K562 (cell line): ENCODE measurements around the gene STOM. TPM values are rescaled to one million over a fixed set of nuclear protein-coding genes. Genes with fewer than 3 reads are reported as not detected.

Experiments used
- CBFA2T2 ChIP-seq: fragments of 450-650 bp; conservative IDR thresholded peaks from 2 replicates; pipeline ENCODE4 v1.6.1; 2017; ENCODE audit warnings: mild to moderate bottlenecking
- EGR1 ChIP-seq: fragments of 450-650 bp; conservative IDR thresholded peaks from 2 replicates; pipeline ENCODE4 v1.6.1; 2017; ENCODE audit warnings: mild to moderate bottlenecking
- HDAC1 ChIP-seq, 2 experiments: fragments of 450-650 bp; IDR thresholded peaks; 2 replicates each; pipeline ENCODE4 v1.6.1; 2016 to 2017; ENCODE audit warnings: inconsistent platforms in 1 of 2, mild to moderate bottlenecking in 1 of 2, moderate library complexity in 1 of 2
- HDAC2 ChIP-seq: fragments of 450-650 bp; IDR thresholded peaks from 2 replicates; pipeline ENCODE4 v1.6.1; 2016; ENCODE audit warnings: mild to moderate bottlenecking
- HNRNPL ChIP-seq: fragments of 200-400 bp; formaldehyde crosslinking; IDR thresholded peaks from 2 replicates; pipeline ENCODE4 v1.6.1; 2017; ENCODE audit warnings: low read depth, mild to moderate bottlenecking, low read length
- ID3 ChIP-seq, 2 experiments: fragments of 250-450 bp in 1 of 2; fragments of 450-650 bp in 1 of 2; sonication (Bioruptor Pico) in 1 of 2; IDR thresholded peaks; 2 replicates each; pipeline versions ENCODE4 v1.6.1 to v1.8.0; 2016 to 2021; ENCODE audit warnings: mild to moderate bottlenecking in 2 of 2, moderate library complexity in 2 of 2, missing compliant biosample characterization in 1 of 2, missing genetic modification characterization in 1 of 2
- MBD2 ChIP-seq: sonication (generic); IDR thresholded peaks from 2 replicates; pipeline ENCODE4 v1.6.1; 2016; ENCODE audit warnings: low read depth, borderline replicate concordance
- POLR2AphosphoS5 ChIP-seq: IDR thresholded peaks from 2 replicates; pipeline ENCODE4 v1.6.1; 2011; ENCODE audit warnings: mild to moderate bottlenecking, low read depth, low read length, moderate library complexity; ENCODE audit not compliant: control insufficient read depth, insufficient read depth
- REST ChIP-seq, 2 experiments: fragments of 450-650 bp; formaldehyde crosslinking in 1 of 2; IDR thresholded peaks; 2 replicates each; pipeline versions ENCODE4 v1.4.0 to v1.6.1; 2014 to 2020; ENCODE audit warnings: mild to moderate bottlenecking in 2 of 2, borderline replicate concordance in 1 of 2, low read depth in 1 of 2
- RNF2 ChIP-seq: sonication (generic); IDR thresholded peaks from 2 replicates; pipeline ENCODE4 v1.6.1; 2016
- SMC3 ChIP-seq: conservative IDR thresholded peaks from 2 replicates; pipeline ENCODE4 v1.6.1; 2011; ENCODE audit warnings: low read depth, low read length, improper control_type of control experiment; ENCODE audit not compliant: insufficient read depth
- SRSF3 ChIP-seq: fragments of 200-400 bp; formaldehyde crosslinking; IDR thresholded peaks from 2 replicates; pipeline ENCODE4 v1.6.1; 2016; ENCODE audit warnings: mild to moderate bottlenecking, low read length, moderate library complexity; ENCODE audit not compliant: insufficient read depth
- TRIM28 ChIP-seq: fragments of 450-650 bp; IDR thresholded peaks from 2 replicates; pipeline ENCODE4 v1.6.1; 2017
- ZFP1 ChIP-seq: fragments of 450-650 bp; formaldehyde crosslinking; IDR thresholded peaks from 2 replicates; pipeline ENCODE4 v1.4.0; 2020; ENCODE audit warnings: mild to moderate bottlenecking, mixed read lengths
- ZNF282 ChIP-seq: sonication (generic); formaldehyde crosslinking; IDR thresholded peaks from 2 replicates; pipeline ENCODE4 v1.8.1; 2023; ENCODE audit warnings: missing genetic modification reagents
- ZNF316 ChIP-seq: fragments of 450-650 bp; IDR thresholded peaks from 2 replicates; pipeline ENCODE4 v1.6.1; 2016
- ZNF398 ChIP-seq: fragments of 250-450 bp; sonication (Bioruptor Pico); IDR thresholded peaks from 2 replicates; pipeline ENCODE4 v1.8.0; 2021; ENCODE audit warnings: moderate library complexity, mild to moderate bottlenecking, inconsistent platforms
- ZNF431 ChIP-seq: sonication (generic); formaldehyde crosslinking; IDR thresholded peaks from 2 replicates; pipeline ENCODE4 v1.8.0; 2022; ENCODE audit warnings: mild to moderate bottlenecking, missing genetic modification reagents
- polyA plus RNA-seq, 8 experiments: library from polyadenylated mRNA; depleted of rRNA in 4 of 8; stranded (reverse) in 5 of 8; unstranded in 3 of 8; fragments of >200 nt; fragmentation: Nextera tagmentation in 2 of 8; fragmentation: Illumina TruSeq in 1 of 8; extraction: Ambion mirVana in 2 of 8; extraction: Trizol in 1 of 8; gene quantifications; 2 replicates each; pipeline versions ENCODE4 v1.2.1 to v1.2.3, GENCODE V29; 2011 to 2014; ENCODE audit warnings: inconsistent platforms in 1 of 8, missing spikeins in 1 of 8
- total RNA-seq, 7 experiments: library from RNA; depleted of rRNA in 6 of 7; stranded (reverse); fragments of >200 nt in 6 of 7; fragmentation: Illumina TruSeq in 2 of 7; extraction: Trizol in 2 of 7; gene quantifications; 2 replicates each; pipeline versions ENCODE4 v1.2.1 to v1.2.3, GENCODE V29; 2011 to 2021; ENCODE audit warnings: low replicate concordance in 1 of 7

STOM gene
- total and polyA plus RNA-seq, 9 of the 15 experiments (the other 6 are each of a cell fraction or from before 2014, with no cell fraction given): 23.2 to 140 (median 43.9) TPM

- peak; percentile 59 for TF ChIP-seq REST (IDR thresholded peaks at IDR 0.05; ENCODE audit: borderline replicate concordance)
- TF ChIP-seq REST (CRISPR knock-in tag; IDR thresholded peaks at IDR 0.05; ENCODE audit: low read depth): no peak
- no peak for TF ChIP-seq SRSF3
- peak; percentile 29 for TF ChIP-seq CBFA2T2
- no peak for TF ChIP-seq ID3 (CRISPR knock-in tag; IDR thresholded peaks at IDR 0.05)
- peak; percentile 52; the same call in 1 of the 2 replicates for TF ChIP-seq ID3 (tag; IDR thresholded peaks at IDR 0.05)
- no peak for TF ChIP-seq ZNF398 (CRISPR knock-in tag)
- TF ChIP-seq ZNF431: peak; percentile 65; the same call in 1 of the 2 replicates
- TF ChIP-seq ZFP1 (CRISPR knock-in tag): no peak
- TF ChIP-seq TRIM28: no peak
- TF ChIP-seq MBD2: peak; percentile 37; the same call in 1 of the 2 replicates
- no peak for TF ChIP-seq POLR2AphosphoS5
- no peak for TF ChIP-seq ZNF282 (CRISPR knock-in tag)
- no peak for TF ChIP-seq HDAC2
- TF ChIP-seq HNRNPL: peak; percentile 91; the same call in 1 of the 2 replicates
- peak; percentile 39; the same call in 1 of the 2 replicates for TF ChIP-seq RNF2
- no peak for TF ChIP-seq SMC3
- TF ChIP-seq ZNF316: 0 out of 2 replicates have a peak, but pooled peaks have one; percentile 2
- peak in 1 of 2 experiments; percentile 48; a peak in 2 of 4 replicates for TF ChIP-seq HDAC1 (IDR thresholded peaks at IDR 0.05)
- 0 out of 2 replicates have a peak, but pooled peaks have one; percentile 3 for TF ChIP-seq EGR1
These were observed at the start of gene STOM (continued) for GRCh38 chr9:121369595-121370265.
